CD4-positive, alpha-beta memory T cell (primary cell): Measurements from ENCODE around the gene ASCL1. TPM values are rescaled to one million over a fixed set of nuclear protein-coding genes. Genes with fewer than 3 reads are reported as not detected.
A peak's percentile ranks its signal among the peaks of the same experiment; 100 is the strongest.

Experiments used
- CTCF ChIA-PET: fragments of 350-600 bp; sonication (Branson Sonifier 250); formaldehyde crosslinking; loops from one replicate; lab custom pipeline; 2021; ENCODE audit warnings: inconsistent platforms; ENCODE audit not compliant: partially characterized antibody; lab: Charles Lee
- POLR2A ChIA-PET: fragments of 350-600 bp; sonication (Branson Sonifier 250); formaldehyde crosslinking; loops from one replicate; lab custom pipeline; 2021; ENCODE audit not compliant: partially characterized antibody; lab: Charles Lee
- DNase-seq, 5 donors: peaks; one replicate each; pipeline versions ENCODE4 v3.0.0 to v3.0.0-alpha.2; 2020 to 2022; ENCODE audit warnings: mixed read lengths in 1 of 5
- H3K27ac ChIP-seq: one replicate; pipeline ENCODE4 v1.7.0; 2013; ENCODE audit warnings: low read depth, low read length
- H3K27me3 ChIP-seq: 2 replicates; pipeline ENCODE4 v1.7.0; 2013; ENCODE audit warnings: mild to moderate bottlenecking, low read length, moderate library complexity; ENCODE audit not compliant: insufficient read depth
- H3K36me3 ChIP-seq: 2 replicates; pipeline ENCODE4 v1.7.0; 2013; ENCODE audit warnings: mild to moderate bottlenecking, low read length, moderate library complexity; ENCODE audit not compliant: insufficient read depth
- H3K4me1 ChIP-seq: 2 replicates; pipeline ENCODE4 v1.7.0; 2013; ENCODE audit warnings: mild to moderate bottlenecking, low read length, moderate library complexity; ENCODE audit not compliant: insufficient read depth
- H3K4me3 ChIP-seq, 2 donors: one replicate each; pipeline ENCODE4 v1.7.0; 2013; ENCODE audit warnings: low read length in 2 of 2, mild to moderate bottlenecking in 1 of 2
- H3K9me3 ChIP-seq, 2 donors: one replicate each; pipeline ENCODE4 v1.7.0; 2013; ENCODE audit warnings: low read length in 2 of 2, control low read depth in 1 of 2; ENCODE audit not compliant: control insufficient read depth in 1 of 2
- H3K27ac Mint-ChIP-seq, 7 donors: one replicate each; pipeline ENCODE4 v1.8.0; 2020 to 2021; ENCODE audit warnings: mixed read lengths in 7 of 7, mild to moderate bottlenecking in 6 of 7, inconsistent platforms in 3 of 7, moderate library complexity in 3 of 7
- H3K27me3 Mint-ChIP-seq, 2 donors: one replicate each; pipeline ENCODE4 v1.8.0; 2020 to 2021; ENCODE audit warnings: mixed read lengths in 2 of 2
- H3K36me3 Mint-ChIP-seq, 2 donors: one replicate each; pipeline ENCODE4 v1.8.0; 2020 to 2021; ENCODE audit warnings: mixed read lengths in 2 of 2, inconsistent platforms in 1 of 2, mild to moderate bottlenecking in 1 of 2
- H3K4me1 Mint-ChIP-seq, 4 donors: one replicate each; pipeline ENCODE4 v1.8.0; 2020 to 2021; ENCODE audit warnings: mixed read lengths in 4 of 4, mild to moderate bottlenecking in 1 of 4
- H3K4me3 Mint-ChIP-seq, 8 donors: one replicate each; pipeline ENCODE4 v1.8.0; 2020 to 2021; ENCODE audit warnings: mixed read lengths in 8 of 8, mild to moderate bottlenecking in 7 of 8, moderate library complexity in 6 of 8, inconsistent platforms in 3 of 8
- H3K9me3 Mint-ChIP-seq, 8 donors: one replicate each; pipeline ENCODE4 v1.8.0; 2020 to 2021; ENCODE audit warnings: mixed read lengths in 8 of 8, mild to moderate bottlenecking in 5 of 8, inconsistent platforms in 3 of 8, moderate library complexity in 1 of 8
- intact Hi-C: fragments of 100-400 bp; cut with micrococcal nuclease; formaldehyde crosslinking; loops from one replicate; pipeline ENCODE4 v1.15.1; 2023
- polyA plus RNA-seq, 2 donors: library from polyadenylated mRNA; unstranded; fragments of 300-500 nt; fragmentation: Illumina TruSeq; gene quantifications; one replicate each; pipeline ENCODE4 v1.2.3, GENCODE V29; 2021
- total RNA-seq, 2 experiments: library from RNA; stranded (reverse); gene quantifications; one replicate each; pipeline ENCODE4 v1.2.3, GENCODE V29; 2021

Gene ASCL1
- total and polyA plus RNA-seq, 4 experiments from 2014 or later: not detected

DNA sequence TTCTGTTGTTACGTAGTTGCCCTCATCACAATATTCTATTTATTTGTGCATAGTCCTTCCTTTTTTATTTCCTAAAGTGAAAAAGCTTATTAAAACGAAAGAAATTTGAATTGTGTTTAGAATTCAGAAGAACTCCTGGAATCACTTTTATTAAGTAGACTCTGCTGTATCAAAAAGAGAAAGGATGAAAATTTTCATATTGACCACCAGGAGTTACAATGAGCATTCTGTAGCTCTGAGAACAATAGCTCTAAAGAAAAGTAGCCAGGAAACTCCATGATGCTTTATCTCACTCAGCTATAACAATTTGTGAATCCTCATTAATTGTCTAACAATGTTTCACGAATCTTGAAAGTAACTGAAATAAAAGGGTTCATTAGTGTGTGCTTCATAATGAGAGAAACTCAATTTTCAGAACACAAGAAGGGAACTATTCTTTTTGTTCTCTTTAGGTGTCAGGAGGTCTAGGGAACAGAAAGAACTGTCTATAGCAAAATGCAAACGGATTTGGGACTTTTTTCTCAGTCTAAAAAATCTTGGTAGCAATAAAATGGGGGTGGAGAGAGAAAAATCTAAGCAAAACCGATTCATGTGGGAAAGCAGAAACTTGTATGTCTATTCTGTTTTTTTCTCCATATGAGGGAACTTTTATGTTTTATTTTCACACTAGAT, 19.3 kb downstream of the ASCL1 start:
- CTCF ChIA-PET: no interaction called here
- no peak for DNase-seq
- intact Hi-C loops: no loop called here
- no peaks in the 10 kb centered on the region for H3K9me3 ChIP-seq
- no peak overlapping the region for H3K4me3 ChIP-seq
- H3K9me3 Mint-ChIP-seq: peaks cover 0 to 2% (median 0%) of the 10 kb centered on the region in 8 donors
- no peaks in the 10 kb centered on the region for H3K27me3 ChIP-seq
- H3K27me3 Mint-ChIP-seq: peaks cover 1 to 3% of the 10 kb centered on the region in 2 donors
- no peak overlapping the region for H3K27ac Mint-ChIP-seq
- POLR2A ChIA-PET: no interaction called here
- no peaks in the 10 kb centered on the region for H3K36me3 Mint-ChIP-seq
- no peaks in the 10 kb centered on the region for H3K36me3 ChIP-seq
- no peaks in the 10 kb centered on the region for H3K4me1 ChIP-seq
- H3K4me1 Mint-ChIP-seq: no peaks in the 10 kb centered on the region
- no peak overlapping the region for H3K4me3 Mint-ChIP-seq
- H3K27ac ChIP-seq: no peak overlapping the region

DNA sequence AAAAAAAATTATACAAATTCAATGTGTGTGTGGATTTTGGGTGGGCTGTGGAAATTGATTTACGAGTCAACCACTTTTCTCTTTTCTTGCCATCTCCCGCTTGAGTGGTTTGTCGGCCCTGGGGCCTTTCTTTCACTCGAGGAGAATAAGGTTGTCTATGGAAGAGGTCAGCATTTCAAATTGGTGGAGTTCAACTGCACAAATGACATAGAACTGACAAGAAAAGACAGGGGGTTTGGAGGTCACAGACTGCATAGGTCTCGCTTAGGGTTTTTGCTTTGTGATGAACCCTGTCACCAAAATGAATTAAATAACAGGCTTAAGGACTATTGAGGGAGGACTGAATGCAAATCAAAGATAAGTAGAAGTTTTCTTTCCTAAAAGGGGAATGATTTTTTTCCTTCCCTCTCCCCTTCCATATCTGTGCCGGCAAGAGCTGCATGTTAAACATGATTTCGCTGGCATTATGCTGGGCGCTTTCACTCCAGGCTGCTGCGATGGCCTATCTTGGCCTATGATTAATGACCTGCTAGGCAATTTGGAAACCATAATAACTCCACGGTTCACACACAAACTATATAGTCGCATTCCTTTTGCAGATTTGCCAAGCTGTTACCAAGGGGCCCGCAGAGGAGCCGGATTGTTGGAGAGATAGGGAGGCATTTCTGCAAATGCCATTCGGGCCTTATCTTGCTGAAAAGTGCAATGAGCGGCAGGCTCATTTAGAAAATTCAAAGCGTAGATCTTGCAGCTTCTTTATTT, 20.7 kb downstream of the ASCL1 start:
- H3K36me3 Mint-ChIP-seq: no peaks in the 10 kb centered on the region
- no peak for DNase-seq
- no peak overlapping the region for H3K27ac ChIP-seq
- peaks cover 0 to 3% (median 0%) of the 10 kb centered on the region in 8 donors for H3K9me3 Mint-ChIP-seq
- peaks cover 2 to 3% of the 10 kb centered on the region in 2 donors for H3K27me3 Mint-ChIP-seq
- no peaks in the 10 kb centered on the region for H3K27me3 ChIP-seq
- H3K27ac Mint-ChIP-seq: no peak overlapping the region
- no peak overlapping the region for H3K4me3 ChIP-seq
- H3K36me3 ChIP-seq: no peaks in the 10 kb centered on the region
- CTCF ChIA-PET: no interaction called here
- H3K9me3 ChIP-seq: no peaks in the 10 kb centered on the region
- no peaks in the 10 kb centered on the region for H3K4me1 ChIP-seq
- no peaks in the 10 kb centered on the region for H3K4me1 Mint-ChIP-seq
- no peak overlapping the region for H3K4me3 Mint-ChIP-seq
- intact Hi-C loops: no loop called here
- POLR2A ChIA-PET: no interaction called here

GRCh38 chr12:102980350-102980749, 22.9 kb downstream of the ASCL1 start:
- Histone ChIP-seq H3K4me3 (no peak overlapping the region), H3K27ac (no peak overlapping the region), H3K27me3 (no peaks in the 10 kb centered on the region), H3K36me3 (no peaks in the 10 kb centered on the region), H3K9me3 (no peaks in the 10 kb centered on the region), H3K4me1 (no peaks in the 10 kb centered on the region)
- Mint-ChIP-seq H3K36me3 (no peaks in the 10 kb centered on the region), H3K27ac (no peak overlapping the region), H3K27me3 (peaks cover 3 to 5% of the 10 kb centered on the region in 2 donors), H3K9me3 (peaks cover 0 to 4% (median 0%) of the 10 kb centered on the region in 8 donors), H3K4me1 (no peaks in the 10 kb centered on the region), H3K4me3 (no peak overlapping the region)
- intact Hi-C loops: no loop called here
- ChIA-PET CTCF (interaction anchor here (1.0 kb wide), 1 partner anchor 32 kb away, joined by 3 read pairs; no protein-coding TSS in a partner anchor), POLR2A (no interaction called here)
- DNase-seq: no peak

- Mint-ChIP-seq H3K9me3 (peaks cover 0 to 7% (median 2%) of the 10 kb centered on the region in 8 donors), H3K4me3 (no peak overlapping the region), H3K27me3 (peaks cover 0 to 2% of the 10 kb centered on the region in 2 donors), H3K36me3 (no peaks in the 10 kb centered on the region), H3K4me1 (peaks cover 0 to 6% (median 4%) of the 10 kb centered on the region in 4 donors), H3K27ac (no peak overlapping the region)
- intact Hi-C loops: no loop called here
- Histone ChIP-seq H3K4me3 (no peak overlapping the region), H3K27ac (no peak overlapping the region), H3K36me3 (no peaks in the 10 kb centered on the region), H3K27me3 (no peaks in the 10 kb centered on the region), H3K9me3 (no peaks in the 10 kb centered on the region), H3K4me1 (no peaks in the 10 kb centered on the region)
- CTCF ChIA-PET: no interaction called here
- POLR2A ChIA-PET: no interaction called here
- DNase-seq: no peak
Observed at GRCh38 chr12:102990419-102990818, 32.9 kb downstream of the ASCL1 start.

DNA sequence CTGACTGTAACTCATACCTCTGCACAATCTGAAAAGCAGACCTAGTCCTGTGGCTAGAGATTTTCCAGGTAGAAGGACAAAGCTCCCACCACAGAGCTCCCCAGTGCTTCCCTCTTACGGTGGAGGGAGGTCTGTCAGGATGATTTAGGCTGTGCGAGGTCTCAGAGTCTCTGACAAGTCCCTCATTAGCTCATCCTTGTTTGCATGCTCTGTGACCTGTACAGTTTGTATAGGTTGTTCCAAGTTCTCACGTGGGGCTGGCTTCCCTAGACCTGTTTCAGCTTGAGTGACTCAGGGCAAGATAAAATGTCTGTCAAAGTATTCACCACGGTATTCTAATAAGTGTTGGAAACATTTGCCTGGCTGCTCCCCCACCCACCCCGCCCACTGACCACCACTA, 34.8 kb downstream of the ASCL1 start:
- POLR2A ChIA-PET: no interaction called here
- H3K9me3 Mint-ChIP-seq: peaks cover 0 to 10% (median 2%) of the 10 kb centered on the region in 8 donors
- H3K27ac Mint-ChIP-seq: no peak overlapping the region
- H3K36me3 ChIP-seq: no peaks in the 10 kb centered on the region
- H3K36me3 Mint-ChIP-seq: no peaks in the 10 kb centered on the region
- peaks cover 0 to 2% of the 10 kb centered on the region in 2 donors for H3K27me3 Mint-ChIP-seq
- no peak overlapping the region for H3K27ac ChIP-seq
- no peaks in the 10 kb centered on the region for H3K27me3 ChIP-seq
- H3K9me3 ChIP-seq: no peaks in the 10 kb centered on the region
- no peak for DNase-seq
- peaks cover 0 to 6% (median 4%) of the 10 kb centered on the region in 4 donors for H3K4me1 Mint-ChIP-seq
- no peak overlapping the region for H3K4me3 ChIP-seq
- H3K4me3 Mint-ChIP-seq: no peak overlapping the region
- CTCF ChIA-PET: no interaction called here
- intact Hi-C loops: no loop called here
- H3K4me1 ChIP-seq: no peaks in the 10 kb centered on the region

DNA sequence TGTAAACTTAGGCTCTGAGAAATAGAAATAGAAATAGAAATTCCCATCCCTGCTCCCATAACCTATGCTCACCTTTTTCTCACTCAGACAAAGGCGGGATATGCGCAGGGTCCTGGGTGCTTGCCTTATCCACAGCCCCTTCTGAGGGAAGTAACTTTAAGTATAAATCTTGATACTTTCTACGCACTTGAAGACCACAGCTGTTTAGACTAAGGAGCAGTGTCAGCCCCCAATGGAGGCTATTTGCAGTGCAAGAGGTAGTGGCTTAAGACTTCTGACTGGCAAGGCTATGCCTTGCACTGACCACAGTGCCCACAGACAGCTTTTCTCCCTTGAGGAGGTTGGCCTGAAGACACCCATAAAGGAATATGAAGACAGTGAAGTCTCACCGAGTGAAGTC, 35.2 kb downstream of the ASCL1 start:
- Histone ChIP-seq H3K9me3 (no peaks in the 10 kb centered on the region), H3K36me3 (no peaks in the 10 kb centered on the region), H3K4me3 (no peak overlapping the region), H3K4me1 (no peaks in the 10 kb centered on the region), H3K27ac (no peak overlapping the region), H3K27me3 (no peaks in the 10 kb centered on the region)
- intact Hi-C loops: no loop called here
- no peak overlapping the region for H3K4me3 Mint-ChIP-seq
- no peaks in the 10 kb centered on the region for H3K36me3 Mint-ChIP-seq
- no peak for DNase-seq
- peaks cover 0 to 13% (median 2%) of the 10 kb centered on the region in 8 donors for H3K9me3 Mint-ChIP-seq
- POLR2A ChIA-PET: no interaction called here
- H3K27me3 Mint-ChIP-seq: peaks cover 0 to 2% of the 10 kb centered on the region in 2 donors
- H3K4me1 Mint-ChIP-seq: peaks cover 0 to 6% (median 4%) of the 10 kb centered on the region in 4 donors
- CTCF ChIA-PET: no interaction called here
- no peak overlapping the region for H3K27ac Mint-ChIP-seq

- POLR2A ChIA-PET: no interaction called here
- intact Hi-C loops: no loop called here
- Mint-ChIP-seq H3K36me3 (no peaks in the 10 kb centered on the region), H3K4me1 (peaks cover 0 to 6% (median 4%) of the 10 kb centered on the region in 4 donors), H3K27me3 (peaks cover 0 to 2% of the 10 kb centered on the region in 2 donors), H3K9me3 (peaks cover 1 to 12% (median 4%) of the 10 kb centered on the region in 8 donors), H3K27ac (no peak overlapping the region), H3K4me3 (no peak overlapping the region)
- Histone ChIP-seq H3K36me3 (no peaks in the 10 kb centered on the region), H3K9me3 (no peaks in the 10 kb centered on the region), H3K27ac (no peak overlapping the region), H3K4me1 (no peaks in the 10 kb centered on the region), H3K27me3 (no peaks in the 10 kb centered on the region), H3K4me3 (no peak overlapping the region)
- CTCF ChIA-PET: no interaction called here
- peak in 1 of 5 donors; percentile 5 for DNase-seq
Observed at GRCh38 chr12:102993537-102993936, 36.1 kb downstream of the ASCL1 start.
